Measurements from ENCODE around the gene SDC3.

GRCh38 chr1:30898031-30898815 lies 10.3 kb downstream of the SDC3 start:
- TF ChIP-seq CTCF (IDR thresholded peaks at IDR 0.05; ENCODE audit: low read depth, low read length, missing input control) (no peak), MAX (IDR thresholded peaks at IDR 0.05) (no peak), EGR1 (IDR thresholded peaks at IDR 0.05; ENCODE audit: low read depth in 2 of 2) (no peak), REST (IDR thresholded peaks at IDR 0.05) (no peak), TAF1 (conservative IDR thresholded peaks at IDR 0.05) (no peak)

Data from liver (tissue), 3 donors.